ENCODE results near the gene DCST2. TPM values are rescaled to one million over a fixed set of nuclear protein-coding genes. Genes with fewer than 3 reads are reported as not detected.

The DCST2 gene
- total and polyA plus RNA-seq, 3 experiments from 2014 or later, result 0.09 to 0.16 TPM; not detected in 1

DNA sequence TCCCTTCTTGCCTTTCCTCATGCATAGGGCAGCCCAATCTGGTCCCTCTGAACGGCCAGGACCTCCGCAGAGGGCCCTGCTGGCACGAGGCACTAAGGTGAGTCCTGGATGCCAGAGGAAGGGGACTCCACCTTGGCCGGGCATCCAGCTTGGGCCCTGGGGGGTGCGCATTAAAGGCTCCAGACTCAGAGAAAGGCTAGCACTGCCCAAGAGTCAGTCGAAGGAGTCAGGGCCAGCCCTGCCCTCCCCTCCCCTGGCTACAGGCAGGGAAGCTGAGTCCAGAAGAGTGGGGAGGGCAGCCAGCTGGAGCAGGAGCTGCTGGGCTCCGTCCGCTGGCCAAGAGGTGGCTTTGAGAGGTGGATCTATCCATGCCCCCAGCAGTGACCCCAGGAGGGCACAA is 27.2 kb upstream of the DCST2 start:
- H3K4me3 Mint-ChIP-seq, result no peak overlapping the region
- peaks cover 23 to 36% (median 29%) of the 10 kb centered on the region in 3 donors for H3K4me1 Mint-ChIP-seq
- POLR2A ChIA-PET, result interaction anchor here (1.5 kb wide), 1 partner anchor 9 kb away, joined by 4 read pairs; the partner anchor contains the start of gene ADAM15
- H3K9me3 Mint-ChIP-seq, result no peaks in the 10 kb centered on the region
- Histone ChIP-seq H3K4me1 (ENCODE audit: insufficient read depth, low read length) (peaks cover 34% of the 10 kb centered on the region), H3K27ac (ENCODE audit: low read depth, low read length) (no peak overlapping the region), H3K27me3 (ENCODE audit: insufficient read depth, low read length, poor library complexity, severe bottlenecking) (no peaks in the 10 kb centered on the region), H3K4me3 (ENCODE audit: low read length) (no peak overlapping the region), H3K9me3 (ENCODE audit: low read length) (no peaks in the 10 kb centered on the region), H3K36me3 (ENCODE audit: insufficient read depth, low read length) (no peaks in the 10 kb centered on the region)
- H3K27ac Mint-ChIP-seq, result peak overlapping the region in 1 of 8 donors; percentile 33
- CTCF ChIA-PET, result interaction anchor here (0.8 to 11.7 kb wide), 19 partner anchors 9 to 133 kb away, joined by 3 to 172 read pairs (median 6); partner anchors contain the start of genes ADAM15, LENEP, PBXIP1 and PYGO2
- H3K27me3 Mint-ChIP-seq, result no peaks in the 10 kb centered on the region
- peaks cover 0 to 29% (median 0%) of the 10 kb centered on the region in 3 donors for H3K36me3 Mint-ChIP-seq
- no peak for DNase-seq

DNA sequence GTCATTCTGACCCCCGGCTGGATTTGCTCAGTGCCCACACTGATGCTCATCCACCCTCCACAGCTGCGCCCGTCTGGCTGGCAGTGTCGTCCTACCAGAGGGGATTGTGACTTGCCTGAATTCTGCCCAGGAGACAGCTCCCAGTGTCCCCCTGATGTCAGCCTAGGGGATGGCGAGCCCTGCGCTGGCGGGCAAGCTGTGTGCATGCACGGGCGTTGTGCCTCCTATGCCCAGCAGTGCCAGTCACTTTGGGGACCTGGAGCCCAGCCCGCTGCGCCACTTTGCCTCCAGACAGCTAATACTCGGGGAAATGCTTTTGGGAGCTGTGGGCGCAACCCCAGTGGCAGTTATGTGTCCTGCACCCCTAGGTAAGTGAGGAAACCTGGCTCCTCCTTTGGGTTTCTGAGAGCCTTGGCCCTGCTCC is 24.2 kb upstream of the DCST2 start:
- no peak overlapping the region for H3K27ac Mint-ChIP-seq
- H3K27me3 ChIP-seq (ENCODE audit: insufficient read depth, low read length, poor library complexity, severe bottlenecking), result no peaks in the 10 kb centered on the region
- peaks cover 24% of the 10 kb centered on the region for H3K4me1 ChIP-seq (ENCODE audit: insufficient read depth, low read length)
- H3K4me1 Mint-ChIP-seq, result peaks cover 14 to 22% (median 16%) of the 10 kb centered on the region in 3 donors
- H3K9me3 ChIP-seq (ENCODE audit: low read length), result no peaks in the 10 kb centered on the region
- H3K4me3 ChIP-seq (ENCODE audit: low read length), result no peak overlapping the region
- ChIA-PET POLR2A (interaction anchor here (0.5 kb wide), 1 partner anchor 266 kb away, joined by 8 read pairs; no protein-coding TSS in a partner anchor), CTCF (interaction anchor here (1.2 to 11.7 kb wide), 5 partner anchors 13 to 92 kb away, joined by 4 to 172 read pairs (median 21); no protein-coding TSS in a partner anchor)
- H3K4me3 Mint-ChIP-seq, result no peak overlapping the region
- no peak overlapping the region for H3K27ac ChIP-seq (ENCODE audit: low read depth, low read length)
- no peaks in the 10 kb centered on the region for H3K36me3 ChIP-seq (ENCODE audit: insufficient read depth, low read length)
- no peaks in the 10 kb centered on the region for H3K27me3 Mint-ChIP-seq
- no peak for DNase-seq
- peaks cover 0 to 26% (median 0%) of the 10 kb centered on the region in 3 donors for H3K36me3 Mint-ChIP-seq
- H3K9me3 Mint-ChIP-seq, result no peaks in the 10 kb centered on the region

DNA sequence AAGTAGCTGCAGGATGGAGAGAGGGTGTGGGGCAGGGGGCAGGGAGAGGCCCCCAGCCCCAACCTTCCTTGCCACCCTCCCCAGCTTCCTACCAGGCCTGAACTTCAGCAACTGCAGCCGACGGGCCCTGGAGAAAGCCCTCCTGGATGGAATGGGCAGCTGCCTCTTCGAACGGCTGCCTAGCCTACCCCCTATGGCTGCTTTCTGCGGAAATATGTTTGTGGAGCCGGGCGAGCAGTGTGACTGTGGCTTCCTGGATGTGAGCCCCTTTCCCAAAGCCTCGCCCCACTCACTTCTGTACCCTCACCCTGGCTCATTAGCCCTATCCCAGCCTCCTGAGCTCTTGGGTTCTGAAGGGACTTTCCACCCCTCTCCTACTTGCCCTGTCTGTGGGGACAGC is 23.5 kb upstream of the DCST2 start:
- no peaks in the 10 kb centered on the region for H3K9me3 Mint-ChIP-seq
- peaks cover 0 to 26% (median 0%) of the 10 kb centered on the region in 3 donors for H3K36me3 Mint-ChIP-seq
- no peaks in the 10 kb centered on the region for H3K9me3 ChIP-seq (ENCODE audit: low read length)
- no peak for DNase-seq
- H3K4me1 ChIP-seq (ENCODE audit: insufficient read depth, low read length), result peaks cover 24% of the 10 kb centered on the region
- H3K4me3 Mint-ChIP-seq, result no peak overlapping the region
- no peak overlapping the region for H3K4me3 ChIP-seq (ENCODE audit: low read length)
- ChIA-PET CTCF (interaction anchor here (1.0 to 11.7 kb wide), 5 partner anchors 12 to 116 kb away, joined by 4 to 172 read pairs (median 21); partner anchors contain the start of gene KRTCAP2), POLR2A (no interaction called here)
- H3K27ac Mint-ChIP-seq, result no peak overlapping the region
- peaks cover 18 to 23% (median 18%) of the 10 kb centered on the region in 3 donors for H3K4me1 Mint-ChIP-seq
- H3K27me3 Mint-ChIP-seq, result no peaks in the 10 kb centered on the region
- H3K27ac ChIP-seq (ENCODE audit: low read depth, low read length), result no peak overlapping the region
- no peaks in the 10 kb centered on the region for H3K27me3 ChIP-seq (ENCODE audit: insufficient read depth, low read length, poor library complexity, severe bottlenecking)
- no peaks in the 10 kb centered on the region for H3K36me3 ChIP-seq (ENCODE audit: insufficient read depth, low read length)

- peaks cover 23 to 33% (median 23%) of the 10 kb centered on the region in 3 donors for H3K4me1 Mint-ChIP-seq
- DNase-seq, result no peak
- peak overlapping the region in 2 of 7 donors; percentile 9 to 19 for H3K4me3 Mint-ChIP-seq
- peaks cover 0 to 20% (median 0%) of the 10 kb centered on the region in 3 donors for H3K36me3 Mint-ChIP-seq
- POLR2A ChIA-PET, result interaction anchor here (0.6 kb wide), 1 partner anchor 37 kb away, joined by 3 read pairs; no protein-coding TSS in a partner anchor
- H3K27me3 ChIP-seq (ENCODE audit: insufficient read depth, low read length, poor library complexity, severe bottlenecking), result no peaks in the 10 kb centered on the region
- no peak overlapping the region for H3K4me3 ChIP-seq (ENCODE audit: low read length)
- H3K9me3 ChIP-seq (ENCODE audit: low read length), result no peaks in the 10 kb centered on the region
- peaks cover 21% of the 10 kb centered on the region for H3K4me1 ChIP-seq (ENCODE audit: insufficient read depth, low read length)
- no peaks in the 10 kb centered on the region for H3K9me3 Mint-ChIP-seq
- no peak overlapping the region for H3K27ac ChIP-seq (ENCODE audit: low read depth, low read length)
- no peaks in the 10 kb centered on the region for H3K36me3 ChIP-seq (ENCODE audit: insufficient read depth, low read length)
- CTCF ChIA-PET, result interaction anchor here (1.4 to 11.7 kb wide), 5 partner anchors 7 to 38 kb away, joined by 4 to 172 read pairs (median 51); no protein-coding TSS in a partner anchor
- peak overlapping the region in 1 of 8 donors; percentile 29 for H3K27ac Mint-ChIP-seq
- no peaks in the 10 kb centered on the region for H3K27me3 Mint-ChIP-seq
These were observed 20.0 kb upstream of the DCST2 start for GRCh38 chr1:155053531-155054105.

- H3K4me1 Mint-ChIP-seq, result peaks cover 23 to 33% (median 23%) of the 10 kb centered on the region in 3 donors
- no peaks in the 10 kb centered on the region for H3K9me3 Mint-ChIP-seq
- H3K4me1 ChIP-seq (ENCODE audit: insufficient read depth, low read length), result peaks cover 21% of the 10 kb centered on the region
- ChIA-PET CTCF (interaction anchor here (0.9 to 11.7 kb wide), 10 partner anchors 8 to 120 kb away, joined by 3 to 172 read pairs (median 10); partner anchors contain the start of genes FLAD1 and KRTCAP2), POLR2A (interaction anchor here (0.6 kb wide), 1 partner anchor 37 kb away, joined by 3 read pairs; no protein-coding TSS in a partner anchor)
- no peaks in the 10 kb centered on the region for H3K27me3 Mint-ChIP-seq
- peak overlapping the region; percentile 67 for H3K4me3 ChIP-seq (ENCODE audit: low read length)
- H3K4me3 Mint-ChIP-seq, result peak overlapping the region; percentile 76 to 90 (median 86)
- H3K9me3 ChIP-seq (ENCODE audit: low read length), result no peaks in the 10 kb centered on the region
- peaks cover 0 to 14% (median 0%) of the 10 kb centered on the region in 3 donors for H3K36me3 Mint-ChIP-seq
- H3K27ac ChIP-seq (ENCODE audit: low read depth, low read length), result no peak overlapping the region
- no peaks in the 10 kb centered on the region for H3K27me3 ChIP-seq (ENCODE audit: insufficient read depth, low read length, poor library complexity, severe bottlenecking)
- no peaks in the 10 kb centered on the region for H3K36me3 ChIP-seq (ENCODE audit: insufficient read depth, low read length)
- peak in 2 of 5 donors; percentile 8 to 17 for DNase-seq
- H3K27ac Mint-ChIP-seq, result peak overlapping the region in 7 of 8 donors; percentile 38 to 76 (median 66)
These were observed 19.1 kb upstream of the DCST2 start for GRCh38 chr1:155052439-155053395.

GRCh38 chr1:155051777-155052398 is 18.3 kb upstream of the DCST2 start:
- Mint-ChIP-seq H3K4me1 (peaks cover 23 to 33% (median 23%) of the 10 kb centered on the region in 3 donors), H3K27me3 (no peaks in the 10 kb centered on the region), H3K36me3 (peaks cover 0 to 10% (median 0%) of the 10 kb centered on the region in 3 donors), H3K27ac (peak overlapping the region in 6 of 8 donors; percentile 45 to 79 (median 71)), H3K4me3 (peak overlapping the region; percentile 76 to 90 (median 86)), H3K9me3 (no peaks in the 10 kb centered on the region)
- Histone ChIP-seq H3K9me3 (ENCODE audit: low read length) (no peaks in the 10 kb centered on the region), H3K27ac (ENCODE audit: low read depth, low read length) (peak overlapping the region; percentile 38), H3K4me3 (ENCODE audit: low read length) (peak overlapping the region; percentile 67), H3K36me3 (ENCODE audit: insufficient read depth, low read length) (no peaks in the 10 kb centered on the region), H3K27me3 (ENCODE audit: insufficient read depth, low read length, poor library complexity, severe bottlenecking) (no peaks in the 10 kb centered on the region), H3K4me1 (ENCODE audit: insufficient read depth, low read length) (peaks cover 21% of the 10 kb centered on the region)
- DNase-seq, result peak in 4 of 5 donors; percentile 15 to 63 (median 27)
- POLR2A ChIA-PET, result interaction anchor here (0.6 to 1.2 kb wide), 4 partner anchors 9 to 1397 kb away, joined by 4 to 7 read pairs (median 4); no protein-coding TSS in a partner anchor
- CTCF ChIA-PET, result interaction anchor here (0.7 to 3.6 kb wide), 12 partner anchors 9 to 121 kb away, joined by 3 to 51 read pairs (median 7); partner anchors contain the start of genes FLAD1, KRTCAP2 and PMVK

GRCh38 chr1:155051342-155051776 is 17.8 kb upstream of the DCST2 start:
- ChIA-PET POLR2A (interaction anchor here (0.6 to 1.2 kb wide), 3 partner anchors 10 to 1396 kb away, joined by 4 to 5 read pairs (median 4); no protein-coding TSS in a partner anchor), CTCF (interaction anchor here (0.7 to 3.6 kb wide), 22 partner anchors 9 to 143 kb away, joined by 3 to 51 read pairs (median 4); partner anchors contain the start of genes FLAD1, KRTCAP2 and PMVK)
- H3K4me1 Mint-ChIP-seq, result peaks cover 23 to 33% (median 23%) of the 10 kb centered on the region in 3 donors
- H3K9me3 Mint-ChIP-seq, result no peaks in the 10 kb centered on the region
- DNase-seq, result no peak
- no peaks in the 10 kb centered on the region for H3K36me3 ChIP-seq (ENCODE audit: insufficient read depth, low read length)
- no peaks in the 10 kb centered on the region for H3K27me3 ChIP-seq (ENCODE audit: insufficient read depth, low read length, poor library complexity, severe bottlenecking)
- H3K27ac Mint-ChIP-seq, result peak overlapping the region in 1 of 8 donors; percentile 54
- H3K4me1 ChIP-seq (ENCODE audit: insufficient read depth, low read length), result peaks cover 21% of the 10 kb centered on the region
- peaks cover 0 to 7% (median 0%) of the 10 kb centered on the region in 3 donors for H3K36me3 Mint-ChIP-seq
- H3K4me3 Mint-ChIP-seq, result peak overlapping the region; percentile 76 to 90 (median 86)
- peak overlapping the region; percentile 38 for H3K27ac ChIP-seq (ENCODE audit: low read depth, low read length)
- peak overlapping the region; percentile 67 for H3K4me3 ChIP-seq (ENCODE audit: low read length)
- H3K27me3 Mint-ChIP-seq, result no peaks in the 10 kb centered on the region
- no peaks in the 10 kb centered on the region for H3K9me3 ChIP-seq (ENCODE audit: low read length)

All from CD8-positive, alpha-beta memory T cell (primary cell).